ENCODE data around the gene IPO11.
A peak's percentile ranks its signal among the peaks of the same experiment; 100 is the strongest.

The IPO11 gene

GRCh38 chr5:62412549-62413329 lies at the start of gene IPO11:
IPO11 (plus strand) TSS chr5:62412763; CDS start chr5:62437280, 24,517 bp downstream.
- peak; percentile 100 for DNase-seq

- no peak for DNase-seq
Observed at GRCh38 chr5:62369039-62369438, 43.5 kb upstream of the IPO11 start.

GRCh38 chr5:62371409-62371808 lies 41.2 kb upstream of the IPO11 start:
- no peak for DNase-seq

DNA sequence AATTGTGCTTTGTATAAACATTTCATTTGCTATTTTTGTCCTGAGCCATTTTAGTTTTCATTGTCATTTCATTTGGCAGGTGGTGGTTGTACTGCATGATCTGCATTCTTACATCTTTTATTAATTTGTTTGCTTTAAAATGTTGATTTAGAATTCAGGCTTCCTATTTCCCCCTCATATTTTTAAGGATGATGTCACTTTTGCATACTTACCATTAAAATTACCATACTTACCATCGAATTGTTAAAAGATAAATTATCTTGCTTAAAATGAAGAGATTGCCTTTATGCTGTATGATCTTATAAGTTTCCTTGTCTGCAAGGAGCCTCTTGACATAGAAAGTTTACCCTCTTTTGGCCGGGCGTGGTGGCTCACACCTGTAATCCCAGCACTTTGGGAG lies 40.0 kb upstream of the IPO11 start:
- no peak for DNase-seq

DNA sequence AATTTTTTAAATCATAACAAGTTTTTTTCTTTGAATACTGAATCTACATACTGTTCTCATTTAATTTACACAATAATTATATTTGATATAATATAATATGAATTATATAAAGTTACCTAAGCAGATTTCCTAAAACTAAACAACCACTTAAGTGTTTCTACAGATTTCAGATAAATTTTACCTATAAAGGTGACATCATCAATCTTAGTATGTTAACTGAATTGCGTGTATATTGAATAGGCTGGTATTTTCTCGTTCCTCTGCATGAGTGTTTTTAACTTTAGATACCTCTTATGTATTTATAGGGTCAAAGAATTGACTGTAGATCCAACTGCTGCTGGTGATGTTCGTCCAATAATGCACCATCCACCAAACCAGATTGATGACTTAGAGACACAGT lies 39.2 kb upstream of the IPO11 start:
- DNase-seq = no peak

- no peak for DNase-seq
Observed at GRCh38 chr5:62374090-62374489, 38.5 kb upstream of the IPO11 start.

DNA sequence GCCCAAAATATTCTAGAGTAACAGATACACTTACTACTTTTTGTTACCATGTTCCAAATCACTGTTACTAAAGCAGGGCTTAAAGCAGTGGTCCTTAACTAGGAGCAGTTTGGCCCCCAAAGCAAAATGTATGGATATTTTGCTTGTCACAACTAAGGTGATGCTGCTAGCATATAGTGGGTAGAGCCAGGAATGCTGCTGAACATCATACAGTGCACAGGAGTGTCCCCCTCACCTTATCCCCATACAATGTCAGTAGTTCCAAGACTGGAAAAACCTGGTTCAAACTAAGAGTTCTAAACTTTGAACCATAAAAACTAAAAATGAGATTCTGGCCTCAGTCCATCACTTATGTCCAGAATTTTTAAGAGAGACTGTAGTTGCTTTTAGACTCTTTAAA lies 36.9 kb upstream of the IPO11 start:
- no peak for DNase-seq

DNA sequence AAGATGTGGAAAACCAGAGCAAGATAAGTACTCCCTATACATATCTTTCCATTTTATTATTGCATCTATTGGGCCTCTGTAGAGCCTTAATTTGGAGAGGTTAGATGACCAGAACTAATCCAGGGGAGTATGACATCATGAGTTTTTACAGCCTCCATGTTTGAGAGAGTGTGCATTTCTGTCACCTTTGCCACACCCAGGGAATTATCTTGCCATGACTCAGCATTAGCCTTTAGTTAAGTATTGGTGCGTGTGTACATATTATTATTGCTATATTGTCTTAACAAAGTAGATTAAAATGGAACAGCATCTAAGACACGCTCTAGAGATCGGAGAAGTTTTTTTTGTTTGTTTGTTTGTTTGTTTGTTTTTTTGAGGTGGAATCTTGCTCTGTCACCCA lies 36.5 kb upstream of the IPO11 start:
- DNase-seq = peak; percentile 23

DNA sequence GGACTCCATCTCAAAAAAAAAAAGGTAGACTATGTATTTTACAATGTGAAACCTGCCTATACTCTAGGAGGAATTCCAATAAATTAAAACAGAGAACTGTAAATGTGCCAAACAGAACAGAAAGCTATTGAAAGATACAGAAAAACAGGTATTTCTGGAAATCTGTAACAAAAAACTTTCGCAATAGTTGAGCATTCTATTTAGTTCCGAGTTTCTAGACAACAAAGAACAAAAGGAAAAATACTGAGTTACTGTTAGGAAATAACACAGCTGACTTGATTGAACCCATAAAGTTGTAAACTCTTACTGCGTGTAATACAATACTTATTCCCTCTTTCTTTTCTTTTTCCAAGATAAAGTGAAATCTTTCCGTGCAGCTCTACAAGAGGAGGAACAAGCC lies 27.4 kb upstream of the IPO11 start:
- DNase-seq = no peak

DNA sequence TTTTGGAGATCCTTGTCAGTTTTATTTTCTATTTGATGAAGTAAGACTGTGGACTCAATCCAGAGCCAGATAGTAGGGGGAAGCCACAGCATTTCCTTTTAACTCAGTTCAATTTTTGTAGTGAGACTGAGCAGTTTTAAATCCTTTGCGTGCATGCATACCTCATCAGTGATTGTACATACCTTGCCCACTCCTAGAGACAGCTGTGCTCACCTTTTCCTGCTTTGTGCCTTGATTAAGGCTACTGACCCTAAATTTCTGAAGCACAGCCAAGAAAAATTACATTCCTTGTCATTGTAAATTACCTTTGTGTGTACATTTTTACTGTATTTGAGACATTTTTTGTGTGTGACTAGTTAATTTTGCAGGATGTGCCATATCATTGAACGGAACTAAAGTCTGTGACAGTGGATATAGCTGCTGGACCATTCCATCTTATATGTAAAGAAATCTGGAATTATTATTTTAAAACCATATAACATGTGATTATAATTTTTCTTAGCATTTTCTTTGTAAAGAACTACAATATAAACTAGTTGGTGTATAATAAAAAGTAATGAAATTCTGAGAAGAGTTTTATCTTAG lies 26.7 kb upstream of the IPO11 start:
- no peak for DNase-seq

DNA sequence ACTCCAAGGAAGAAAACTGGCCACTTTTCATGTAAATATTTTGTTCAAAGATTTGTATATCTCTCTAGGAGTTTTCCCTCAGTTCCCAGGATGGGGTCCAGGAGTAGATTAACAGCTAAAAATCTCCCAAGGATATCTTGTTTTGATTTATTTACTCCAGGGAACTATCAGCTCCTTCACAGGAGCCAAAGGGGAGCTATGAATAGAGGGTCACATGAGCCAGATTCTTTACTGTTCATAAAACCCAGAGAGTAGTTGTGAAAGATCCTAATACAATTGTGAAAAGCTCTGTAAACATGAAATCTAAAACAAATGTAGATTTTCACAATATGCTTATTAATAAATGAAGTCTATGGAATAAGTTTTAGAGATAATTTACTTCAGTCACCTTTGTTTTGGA lies 25.7 kb upstream of the IPO11 start:
- no peak for DNase-seq

- DNase-seq = no peak
Observed at GRCh38 chr5:62395210-62395950, 17.2 kb upstream of the IPO11 start.

DNA sequence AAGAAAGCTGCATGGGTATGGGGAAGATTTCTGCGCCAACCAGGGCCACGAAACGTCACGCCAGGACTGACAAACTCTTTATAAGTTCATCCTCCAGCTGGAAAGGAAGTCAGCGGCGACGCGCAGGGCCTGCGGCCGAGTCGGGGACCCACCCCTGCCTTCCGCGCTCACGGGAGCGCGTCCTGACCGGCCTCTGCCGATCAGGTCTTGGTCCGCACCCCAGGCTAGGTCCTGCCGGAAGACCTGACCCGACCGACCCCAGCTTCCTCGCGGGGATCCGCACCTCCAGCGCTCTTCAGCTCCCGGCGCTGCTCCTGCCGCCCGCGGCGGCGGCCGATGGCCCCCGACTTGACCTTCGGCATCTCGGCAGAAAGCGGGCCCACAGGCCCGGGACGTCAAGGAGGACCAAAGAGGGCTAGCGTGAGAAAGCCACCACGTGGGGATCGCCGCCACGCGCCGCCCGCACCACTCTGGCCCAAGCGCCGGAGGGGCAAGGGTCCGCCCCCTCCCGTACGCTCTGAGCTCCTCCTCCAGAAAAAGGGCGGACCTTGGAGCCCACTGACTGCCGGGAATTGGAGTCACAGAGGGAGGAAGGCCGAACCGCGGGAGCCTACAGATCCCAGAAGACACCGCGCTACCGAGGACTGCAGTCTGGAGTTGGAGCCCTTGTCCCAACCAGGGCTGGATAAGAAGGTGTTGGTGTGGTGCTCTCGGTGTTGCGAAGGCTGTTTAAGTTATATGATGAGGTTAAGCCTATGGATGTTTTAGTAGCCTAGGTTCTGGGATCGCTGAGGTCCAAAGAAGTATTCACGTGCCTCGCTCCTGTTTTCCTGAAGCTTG lies 8.9 kb upstream of the IPO11 start, which contains the start of gene DIMT1:
TSS of gene DIMT1 (minus strand) at position 495 of the 840 bp plus-strand sequence. CDS start at position 362, 133 bp downstream.
- peak; percentile 99 for DNase-seq

DNA sequence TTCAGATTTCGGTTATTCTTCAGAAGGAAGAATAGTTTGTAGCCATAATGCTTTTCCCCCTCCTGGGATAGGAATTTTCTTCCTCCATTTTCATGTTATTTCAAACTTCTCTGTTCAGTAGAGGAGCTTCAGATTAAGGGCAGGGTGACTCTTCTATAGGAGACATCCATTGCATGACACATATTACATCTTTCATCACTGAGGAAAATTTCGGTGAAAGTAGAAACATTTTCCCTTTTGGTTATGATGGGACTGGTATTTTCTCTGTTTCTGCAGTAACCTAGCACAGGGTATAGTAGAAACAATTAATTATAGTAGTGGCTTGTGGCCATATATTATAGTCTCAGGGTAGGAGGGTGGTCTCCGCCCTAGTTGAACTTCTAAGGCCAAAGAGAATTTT lies 1.1 kb downstream of the IPO11 start:
- DNase-seq = no peak

DNA sequence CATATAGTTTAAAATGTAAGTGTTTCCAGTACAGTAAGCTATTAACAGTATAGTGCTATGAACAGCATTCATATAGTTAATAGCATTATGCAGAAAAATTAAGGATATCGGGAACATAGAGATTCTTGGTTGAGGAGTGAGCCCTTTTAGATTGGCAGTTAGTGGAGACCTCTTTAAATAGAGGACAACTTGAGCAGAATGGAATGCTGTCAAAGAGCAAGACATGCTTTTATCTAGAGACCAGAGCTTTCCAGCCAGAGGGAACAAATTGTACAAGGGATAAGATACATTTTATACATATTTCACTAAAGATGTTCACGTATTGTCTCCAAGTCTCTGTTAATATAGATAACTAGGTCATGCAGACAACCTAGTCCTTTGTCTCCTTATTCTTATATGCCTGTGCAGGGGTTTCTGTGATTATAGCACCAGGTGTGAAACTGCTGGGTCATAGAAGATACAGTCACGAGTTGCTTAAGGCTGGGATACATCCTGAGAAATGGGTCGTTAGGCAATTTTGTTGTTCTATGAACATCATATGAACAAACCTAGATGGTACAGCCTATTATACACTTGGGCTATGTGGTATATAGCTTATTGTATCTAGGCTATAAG lies 6.0 kb downstream of the IPO11 start:
- no peak for DNase-seq

- DNase-seq = no peak
Observed at GRCh38 chr5:62419609-62420008, 7.0 kb downstream of the IPO11 start.

- no peak for DNase-seq
Observed at GRCh38 chr5:62421414-62421813, 8.9 kb downstream of the IPO11 start.

DNA sequence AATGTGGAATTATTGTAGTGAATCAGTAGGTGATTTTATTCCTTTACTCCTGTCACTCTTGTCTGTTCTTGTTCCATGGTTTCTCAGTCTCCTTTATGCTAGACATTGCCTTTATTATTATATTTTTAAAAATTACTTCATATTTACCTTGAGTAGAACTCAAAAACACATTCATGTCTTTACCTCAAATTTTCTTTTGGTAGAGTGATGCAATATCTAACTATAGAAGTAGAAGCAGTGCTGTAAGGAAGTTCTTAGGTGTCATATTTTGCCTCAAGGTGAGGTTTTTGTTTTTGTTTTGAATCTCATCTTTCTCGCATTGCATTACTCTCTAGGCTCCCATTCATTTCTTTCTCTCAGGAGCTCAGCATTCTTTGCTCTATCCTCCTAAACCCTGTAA lies 12.2 kb downstream of the IPO11 start:
- no peak for DNase-seq

DNA sequence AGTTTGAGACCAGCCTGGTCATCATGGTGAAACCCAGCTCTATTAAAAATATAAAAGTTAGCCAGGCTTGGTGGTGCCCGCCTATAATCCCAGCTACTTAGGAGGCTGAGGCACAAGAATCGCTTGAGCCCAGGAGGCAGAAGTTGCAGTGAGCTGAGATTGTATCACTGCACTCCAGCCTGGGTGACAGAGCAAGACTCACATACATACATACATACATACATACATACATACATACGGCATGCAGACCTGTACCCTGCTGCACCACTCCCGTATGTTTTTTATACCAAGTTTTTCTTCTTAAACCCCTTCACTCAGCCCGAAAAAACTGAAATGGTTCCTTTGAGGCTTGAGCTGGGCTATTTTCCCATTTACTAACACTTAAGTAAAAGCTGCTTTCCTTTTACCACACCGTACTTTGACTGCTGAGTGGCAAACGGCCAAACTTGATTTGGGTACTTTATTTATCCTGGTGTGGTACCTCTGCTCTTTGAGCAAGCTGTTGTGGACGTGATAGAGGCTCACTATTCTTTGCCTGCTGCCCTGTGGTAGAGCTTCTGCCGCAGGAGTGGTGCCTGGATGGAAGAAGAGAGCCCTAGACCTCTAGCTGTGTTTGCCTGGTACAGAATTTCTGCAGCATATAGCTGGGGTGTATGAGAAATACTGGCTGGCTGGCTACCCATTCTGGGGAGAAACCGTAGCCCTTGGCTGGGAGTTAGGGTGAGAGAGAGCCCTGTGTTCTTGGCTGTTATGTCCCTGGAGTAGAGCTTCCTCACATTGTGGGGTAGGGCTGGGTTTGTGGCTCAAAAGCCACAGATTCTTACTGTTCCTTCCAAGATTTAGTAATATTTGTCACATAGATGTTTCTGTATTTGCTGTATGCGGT lies 19.4 kb downstream of the IPO11 start:
- no peak for DNase-seq

DNA sequence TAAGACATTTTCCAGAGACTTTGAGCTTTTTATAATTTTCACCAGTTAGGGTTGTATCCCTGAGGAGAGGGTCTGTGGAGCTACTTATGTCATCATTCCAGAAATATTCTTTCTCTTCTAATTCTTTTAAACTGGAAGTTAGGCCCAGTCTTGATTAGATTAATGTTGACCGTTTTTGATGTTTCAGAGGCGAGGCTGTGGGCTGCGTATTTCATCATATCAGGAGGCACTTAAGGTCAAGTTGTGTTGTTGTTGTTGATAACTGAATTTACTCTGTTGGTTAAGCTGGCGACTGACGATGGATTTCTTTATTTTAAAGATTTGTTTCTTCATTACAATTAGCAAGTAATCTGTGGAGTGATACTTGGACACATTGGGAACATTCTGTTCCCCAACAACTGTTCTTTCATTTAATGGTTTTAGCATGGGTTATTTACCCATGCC lies 20.1 kb downstream of the IPO11 start:
- no peak for DNase-seq

- no peak for DNase-seq
Observed at GRCh38 chr5:62448528-62448927, 36.0 kb downstream of the IPO11 start.

Measured in NCI-H69 (cell line).